K562 (cell line): ENCODE results near the gene ASIP. TPM values are rescaled to one million over a fixed set of nuclear protein-coding genes. Genes with fewer than 3 reads are reported as not detected.

Experiments
- ARHGAP35 ChIP-seq: fragments of 450-650 bp; IDR thresholded peaks from 2 replicates; pipeline ENCODE4 v1.6.1; 2018; ENCODE audit not compliant: partially characterized antibody
- ARID2 ChIP-seq: fragments of 450-650 bp; IDR thresholded peaks from 2 replicates; pipeline ENCODE4 v1.6.1; 2017; ENCODE audit warnings: antibody characterized with exemption, mild to moderate bottlenecking
- ARID3A ChIP-seq: IDR thresholded peaks from 2 replicates; pipeline ENCODE4 v1.6.1; 2012; ENCODE audit warnings: low read depth, low read length, improper control_type of control experiment, borderline replicate concordance
- BRD9 ChIP-seq: fragments of 450-650 bp; IDR thresholded peaks from 2 replicates; pipeline ENCODE4 v1.6.1; 2018; ENCODE audit warnings: low read depth; ENCODE audit not compliant: partially characterized antibody
- CBX5 ChIP-seq: IDR thresholded peaks from 2 replicates; pipeline ENCODE4 v1.6.1; 2014; ENCODE audit warnings: low read depth, borderline replicate concordance
- CREBBP ChIP-seq: IDR thresholded peaks from one replicate; pipeline ENCODE4 v1.6.1; 2012; ENCODE audit warnings: low read depth, mild to moderate bottlenecking, control low read depth, inconsistent platforms, low read length
- MCM5 ChIP-seq: fragments of 450-650 bp; IDR thresholded peaks from 2 replicates; pipeline ENCODE4 v1.6.1; 2016; ENCODE audit warnings: low read depth
- PHB ChIP-seq: fragments of 250-450 bp; sonication (Bioruptor Pico); IDR thresholded peaks from 2 replicates; pipeline ENCODE4 v1.5.0; 2021
- ZBTB7A ChIP-seq: IDR thresholded peaks from 2 replicates; pipeline ENCODE4 v1.6.1; 2011; ENCODE audit warnings: low read depth, mild to moderate bottlenecking, low read length, moderate library complexity, borderline replicate concordance; ENCODE audit not compliant: control insufficient read depth
- ZNF311 ChIP-seq: fragments of 250-450 bp; sonication (Bioruptor Pico); IDR thresholded peaks from 2 replicates; pipeline ENCODE4 v1.4.0; 2020; ENCODE audit warnings: mild to moderate bottlenecking, moderate library complexity
- ZNF324 ChIP-seq: fragments of 250-450 bp; sonication (Bioruptor Pico); IDR thresholded peaks from 2 replicates; pipeline ENCODE4 v1.4.0; 2020; ENCODE audit warnings: mild to moderate bottlenecking
- ZNF511 ChIP-seq: sonication (generic); formaldehyde crosslinking; IDR thresholded peaks from 2 replicates; pipeline ENCODE4 v1.8.0; 2022; ENCODE audit warnings: mild to moderate bottlenecking, missing genetic modification reagents
- ZNF512 ChIP-seq: IDR thresholded peaks from 2 replicates; pipeline ENCODE4 v1.6.1; 2016; ENCODE audit warnings: missing genetic modification characterization, missing compliant biosample characterization
- ZNF655 ChIP-seq: fragments of 250-450 bp; sonication (Bioruptor Pico); IDR thresholded peaks from 2 replicates; pipeline ENCODE4 v1.5.0; 2021
- polyA plus RNA-seq, 8 experiments: library from polyadenylated mRNA; depleted of rRNA in 4 of 8; stranded (reverse) in 5 of 8; unstranded in 3 of 8; fragments of >200 nt; fragmentation: Nextera tagmentation in 2 of 8; fragmentation: Illumina TruSeq in 1 of 8; extraction: Ambion mirVana in 2 of 8; extraction: Trizol in 1 of 8; gene quantifications; 2 replicates each; pipeline versions ENCODE4 v1.2.1 to v1.2.3, GENCODE V29; 2011 to 2014; ENCODE audit warnings: inconsistent platforms in 1 of 8, missing spikeins in 1 of 8
- total RNA-seq, 7 experiments: library from RNA; depleted of rRNA in 6 of 7; stranded (reverse); fragments of >200 nt in 6 of 7; fragmentation: Illumina TruSeq in 2 of 7; extraction: Trizol in 2 of 7; gene quantifications; 2 replicates each; pipeline versions ENCODE4 v1.2.1 to v1.2.3, GENCODE V29; 2011 to 2021; ENCODE audit warnings: low replicate concordance in 1 of 7
- TF ChIP-seq, protein P1 (sequence below): fragments of 250-450 bp; sonication (Bioruptor Pico); IDR thresholded peaks from 2 replicates; pipeline ENCODE4 v1.8.0; 2021; ENCODE audit warnings: mild to moderate bottlenecking, moderate library complexity
- TF ChIP-seq, protein P2 (sequence below): sonication (generic); formaldehyde crosslinking; IDR thresholded peaks from 2 replicates; pipeline ENCODE4 v1.8.0; 2022; ENCODE audit warnings: missing genetic modification reagents, mild to moderate bottlenecking, borderline replicate concordance
- TF ChIP-seq, protein P3 (sequence below): sonication (generic); formaldehyde crosslinking; IDR thresholded peaks from 2 replicates; pipeline ENCODE4 v1.8.0; 2022; ENCODE audit warnings: missing genetic modification reagents, mild to moderate bottlenecking, borderline replicate concordance

The ASIP gene
- total and polyA plus RNA-seq, 9 of the 15 experiments (the other 6 are each of a cell fraction or from before 2014, with no cell fraction given), result not detected

DNA sequence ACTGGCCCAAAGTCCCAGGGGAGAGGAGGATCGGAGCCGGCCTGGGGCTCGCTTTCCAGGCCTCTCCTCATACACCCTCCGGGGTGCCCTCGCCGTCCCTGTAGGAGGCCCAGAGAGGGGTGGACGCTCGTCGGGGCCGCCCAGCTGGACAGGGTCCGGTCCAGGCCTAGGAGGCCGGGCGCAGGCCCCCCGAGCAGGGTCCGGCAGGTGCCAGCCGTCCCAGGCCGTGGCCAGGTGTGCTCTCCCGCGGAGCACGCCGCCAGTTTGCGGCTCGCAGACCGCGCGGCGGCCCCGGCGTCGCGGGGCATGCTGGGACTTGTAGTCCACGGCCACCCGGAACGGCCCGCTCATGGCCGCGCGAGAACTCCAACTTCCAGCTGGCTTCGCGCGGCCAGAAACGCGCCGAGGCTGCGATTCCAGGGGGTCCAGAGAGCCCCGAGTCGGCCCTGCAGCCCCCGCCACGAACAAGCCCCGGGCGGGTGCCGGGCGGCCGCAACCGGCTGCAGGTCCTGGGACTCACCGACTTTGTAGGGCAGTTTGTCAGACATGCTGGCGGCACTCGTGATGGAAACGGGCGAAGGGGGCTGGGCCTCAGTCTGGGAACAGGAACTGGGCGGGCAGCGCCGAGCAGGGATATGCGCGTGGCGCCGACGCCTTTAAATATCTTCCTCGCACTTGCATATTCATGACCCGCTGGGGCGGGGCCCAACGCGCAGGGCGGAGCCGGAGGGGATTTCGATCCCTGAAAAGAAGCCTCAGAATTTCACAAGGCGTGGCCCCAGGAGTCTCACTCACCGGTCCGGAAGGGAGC lies 61.7 kb downstream of the ASIP start, which contains the start of gene AHCY (continued):
- TF ChIP-seq ZNF511 (CRISPR knock-in tag) (peak; percentile 61; the same call in 1 of the 2 replicates), MCM5 (no peak), PHB (CRISPR knock-in tag) (no peak), ZBTB7A (peak; percentile 85), ARID2 (no peak), ARHGAP35 (no peak), ZNF324 (CRISPR knock-in tag) (no peak), BRD9 (no peak), ZNF512 (tag) (no peak), ZNF655 (CRISPR knock-in tag) (no peak), ZNF311 (no peak), CREBBP (no peak), CBX5 (no peak), ARID3A (no peak)
- TF ChIP-seq, protein P1, sequence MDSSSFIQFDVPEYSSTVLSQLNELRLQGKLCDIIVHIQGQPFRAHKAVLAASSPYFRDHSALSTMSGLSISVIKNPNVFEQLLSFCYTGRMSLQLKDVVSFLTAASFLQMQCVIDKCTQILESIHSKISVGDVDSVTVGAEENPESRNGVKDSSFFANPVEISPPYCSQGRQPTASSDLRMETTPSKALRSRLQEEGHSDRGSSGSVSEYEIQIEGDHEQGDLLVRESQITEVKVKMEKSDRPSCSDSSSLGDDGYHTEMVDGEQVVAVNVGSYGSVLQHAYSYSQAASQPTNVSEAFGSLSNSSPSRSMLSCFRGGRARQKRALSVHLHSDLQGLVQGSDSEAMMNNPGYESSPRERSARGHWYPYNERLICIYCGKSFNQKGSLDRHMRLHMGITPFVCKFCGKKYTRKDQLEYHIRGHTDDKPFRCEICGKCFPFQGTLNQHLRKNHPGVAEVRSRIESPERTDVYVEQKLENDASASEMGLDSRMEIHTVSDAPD (CRISPR knock-in tag), result no peak
- TF ChIP-seq, protein P2, sequence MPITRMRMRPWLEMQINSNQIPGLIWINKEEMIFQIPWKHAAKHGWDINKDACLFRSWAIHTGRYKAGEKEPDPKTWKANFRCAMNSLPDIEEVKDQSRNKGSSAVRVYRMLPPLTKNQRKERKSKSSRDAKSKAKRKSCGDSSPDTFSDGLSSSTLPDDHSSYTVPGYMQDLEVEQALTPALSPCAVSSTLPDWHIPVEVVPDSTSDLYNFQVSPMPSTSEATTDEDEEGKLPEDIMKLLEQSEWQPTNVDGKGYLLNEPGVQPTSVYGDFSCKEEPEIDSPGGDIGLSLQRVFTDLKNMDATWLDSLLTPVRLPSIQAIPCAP (CRISPR knock-in tag), result no peak
- TF ChIP-seq, protein P3, sequence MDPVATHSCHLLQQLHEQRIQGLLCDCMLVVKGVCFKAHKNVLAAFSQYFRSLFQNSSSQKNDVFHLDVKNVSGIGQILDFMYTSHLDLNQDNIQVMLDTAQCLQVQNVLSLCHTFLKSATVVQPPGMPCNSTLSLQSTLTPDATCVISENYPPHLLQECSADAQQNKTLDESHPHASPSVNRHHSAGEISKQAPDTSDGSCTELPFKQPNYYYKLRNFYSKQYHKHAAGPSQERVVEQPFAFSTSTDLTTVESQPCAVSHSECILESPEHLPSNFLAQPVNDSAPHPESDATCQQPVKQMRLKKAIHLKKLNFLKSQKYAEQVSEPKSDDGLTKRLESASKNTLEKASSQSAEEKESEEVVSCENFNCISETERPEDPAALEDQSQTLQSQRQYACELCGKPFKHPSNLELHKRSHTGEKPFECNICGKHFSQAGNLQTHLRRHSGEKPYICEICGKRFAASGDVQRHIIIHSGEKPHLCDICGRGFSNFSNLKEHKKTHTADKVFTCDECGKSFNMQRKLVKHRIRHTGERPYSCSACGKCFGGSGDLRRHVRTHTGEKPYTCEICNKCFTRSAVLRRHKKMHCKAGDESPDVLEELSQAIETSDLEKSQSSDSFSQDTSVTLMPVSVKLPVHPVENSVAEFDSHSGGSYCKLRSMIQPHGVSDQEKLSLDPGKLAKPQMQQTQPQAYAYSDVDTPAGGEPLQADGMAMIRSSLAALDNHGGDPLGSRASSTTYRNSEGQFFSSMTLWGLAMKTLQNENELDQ (CRISPR knock-in tag), result no peak
